PC-3 (cell line): ENCODE results near the gene PIGS. TPM values are rescaled to one million over a fixed set of nuclear protein-coding genes. Genes with fewer than 3 reads are reported as not detected.

Experiments used
- ATAC-seq: fragments of 200-7000 bp; cut with Tn5 transposase; 2 replicates; pipeline ENCODE4 v1.9.1; 2020; ENCODE audit warnings: mild to moderate bottlenecking, moderate library complexity
- BruUV-seq: library from RNA; stranded (reverse); fragments of 400-500 nt; replicated peaks from 2 replicates; lab custom pipeline; 2021; lab: Mats Ljungman, UMichigan
- CTCF ChIA-PET: fragments of 300-600 bp; sonication (Branson Sonifier 250); formaldehyde crosslinking; loops from one replicate; lab custom pipeline; 2022; ENCODE audit warnings: antibody characterized with exemption; lab: Charles Lee
- POLR2A ChIA-PET: fragments of 300-600 bp; sonication (Branson Sonifier 250); formaldehyde crosslinking; loops from one replicate; lab custom pipeline; 2022; ENCODE audit warnings: antibody characterized with exemption; ENCODE audit not compliant: unreplicated experiment; lab: Charles Lee
- DNase-seq: peaks from one replicate; pipeline ENCODE4 v3.0.0-alpha.2; 2015
- H2AFZ ChIP-seq: fragments of 300-600 bp; sonication (generic); 2 replicates; pipeline ENCODE4 v1.6.0; 2016; ENCODE audit warnings: antibody characterized with exemption, low read length
- H3F3A ChIP-seq: fragments of 300-600 bp; sonication (generic); one replicate; pipeline ENCODE4 v1.6.0; 2017; ENCODE audit warnings: antibody characterized with exemption, low read length, control low read depth, mild to moderate bottlenecking; ENCODE audit not compliant: unreplicated experiment
- H3K27ac ChIP-seq: fragments of 300-600 bp; sonication (generic); 2 replicates; pipeline ENCODE4 v1.5.1; 2016; ENCODE audit warnings: mild to moderate bottlenecking, low read length
- H3K27me3 ChIP-seq: fragments of 300-600 bp; sonication (generic); 2 replicates; pipeline ENCODE4 v1.6.1; 2016; ENCODE audit warnings: low read length, mixed read lengths
- H3K36me3 ChIP-seq: fragments of 300-600 bp; sonication (generic); 2 replicates; pipeline ENCODE4 v1.6.1; 2016; ENCODE audit warnings: low read depth, mixed run types, low read length, mixed read lengths
- H3K4me1 ChIP-seq: fragments of 300-600 bp; sonication (generic); 2 replicates; pipeline ENCODE4 v1.5.1; 2016; ENCODE audit warnings: low read length; ENCODE audit not compliant: insufficient read depth
- H3K4me2 ChIP-seq: fragments of 300-600 bp; sonication (generic); 2 replicates; pipeline ENCODE4 v1.6.0; 2016; ENCODE audit warnings: low read length
- H3K4me3 ChIP-seq: fragments of 300-600 bp; sonication (generic); 2 replicates; pipeline ENCODE4 v1.5.1; 2016; ENCODE audit warnings: mild to moderate bottlenecking, low read length, mixed read lengths
- H3K79me2 ChIP-seq: fragments of 300-600 bp; sonication (generic); 2 replicates; pipeline ENCODE4 v1.6.1; 2017; ENCODE audit warnings: low read length, mixed read lengths
- H3K9ac ChIP-seq: fragments of 300-600 bp; sonication (generic); 2 replicates; pipeline ENCODE4 v1.6.0; 2016; ENCODE audit warnings: mild to moderate bottlenecking, low read length
- H3K9me2 ChIP-seq: fragments of 300-600 bp; sonication (generic); replicated peaks from 2 replicates; pipeline ENCODE4 v1.6.1; 2016; ENCODE audit warnings: mixed run types, low read length, mixed read lengths
- H3K9me3 ChIP-seq: fragments of 300-600 bp; sonication (generic); 2 replicates; pipeline ENCODE4 v1.6.1; 2016; ENCODE audit warnings: low read length, mixed read lengths
- H4K20me1 ChIP-seq: fragments of 300-600 bp; sonication (generic); 2 replicates; pipeline ENCODE4 v1.6.1; 2016; ENCODE audit warnings: low read length, mixed read lengths
- CTCF ChIP-seq: fragments of 300-600 bp; sonication (generic); conservative IDR thresholded peaks from 2 replicates; pipeline ENCODE4 v1.5.1; 2017; ENCODE audit warnings: antibody characterized with exemption, low read depth, mild to moderate bottlenecking, low read length
- EZH2 ChIP-seq: fragments of 300-600 bp; sonication (generic); IDR thresholded peaks from one replicate; pipeline ENCODE4 v1.6.1; 2017; ENCODE audit warnings: antibody characterized with exemption, mild to moderate bottlenecking, low read length; ENCODE audit not compliant: unreplicated experiment
- EZH2phosphoT487 ChIP-seq: fragments of 300-600 bp; sonication (generic); IDR thresholded peaks from 2 replicates; pipeline ENCODE4 v1.6.1; 2018; ENCODE audit warnings: mild to moderate bottlenecking, antibody characterized with exemption, low read length, borderline replicate concordance
- intact Hi-C: fragments of 100-400 bp; cut with micrococcal nuclease; formaldehyde crosslinking; loops from 2 replicates; pipeline ENCODE4 v1.9.0; 2023
- total RNA-seq: library from RNA; depleted of rRNA; stranded (reverse); fragments of >200 nt; gene quantifications from 2 replicates; pipeline ENCODE4 v1.2.3, GENCODE V29; 2014

PIGS gene
- total RNA-seq, 1 experiment from 2014 or later = 15.8 TPM

DNA sequence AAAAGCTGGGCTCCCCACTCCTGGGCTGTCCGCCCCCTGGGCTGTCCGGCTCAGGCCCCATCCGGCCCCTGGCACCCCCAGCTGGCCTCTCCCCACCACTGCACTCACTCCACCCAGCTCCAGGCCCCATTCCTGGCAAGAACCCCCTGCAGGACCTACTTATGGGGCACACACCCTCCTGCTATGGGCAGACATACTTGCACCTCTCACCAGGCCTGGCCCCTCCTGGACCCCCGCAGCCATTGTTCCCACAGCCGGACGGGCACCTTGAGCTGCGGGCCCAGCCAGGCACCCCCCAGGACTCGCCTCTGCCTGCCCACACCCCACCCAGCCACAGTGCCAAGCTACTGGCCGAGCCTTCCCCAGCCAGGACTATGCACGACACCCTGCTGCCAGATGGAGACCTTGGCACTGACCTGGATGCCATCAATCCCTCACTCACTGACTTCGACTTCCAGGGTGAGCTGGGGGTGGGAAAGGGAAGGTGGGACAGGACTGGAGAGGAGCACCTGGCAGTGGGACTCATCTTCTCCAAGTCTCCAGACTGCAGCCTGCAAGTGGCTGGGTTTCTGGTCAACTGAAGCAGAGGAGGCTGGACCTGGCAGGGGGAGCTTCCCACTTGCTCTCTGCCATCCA, 36.5 kb downstream of the PIGS start:
- POLR2A ChIA-PET = no interaction called here

GRCh38 chr17:28533091-28533807, 38.1 kb downstream of the PIGS start:
- intact Hi-C loops = no loop called here

More for the DNA sequence above, 36.5 kb downstream of the PIGS start:
- no peaks in the 10 kb centered on the region for H3F3A ChIP-seq
- intact Hi-C loops = no loop called here
- H3K4me2 ChIP-seq = no peak overlapping the region
- H3K4me1 ChIP-seq = peaks cover 13% of the 10 kb centered on the region; the same call in 1 of the 2 replicates
- no peaks in the 10 kb centered on the region for H3K9me2 ChIP-seq
- H4K20me1 ChIP-seq = no peaks in the 10 kb centered on the region
- no TSS peak for BruUV-seq
- no peaks in the 10 kb centered on the region for H3K9me3 ChIP-seq
- TF ChIP-seq EZH2phosphoT487 = no peak
- no peak for TF ChIP-seq CTCF
- TF ChIP-seq EZH2 = no peak
- H3K27me3 ChIP-seq = no peaks in the 10 kb centered on the region
- CTCF ChIA-PET = no interaction called here
- H3K36me3 ChIP-seq = no peaks in the 10 kb centered on the region
- H3K27ac ChIP-seq = no peak overlapping the region
- no peak overlapping the region for H2AFZ ChIP-seq
- H3K4me3 ChIP-seq = no peak overlapping the region
- DNase-seq (no peak), ATAC-seq (no peak)
- H3K79me2 ChIP-seq = no peaks in the 10 kb centered on the region
- no peak overlapping the region for H3K9ac ChIP-seq

More at GRCh38 chr17:28533091-28533807, 38.1 kb downstream of the PIGS start:
- Histone ChIP-seq H4K20me1 (no peaks in the 10 kb centered on the region), H3K27ac (peak overlapping the region; percentile 12; the same call in 1 of the 2 replicates), H3K9ac (no peak overlapping the region), H3K79me2 (no peaks in the 10 kb centered on the region), H3K27me3 (no peaks in the 10 kb centered on the region), H3K4me1 (peaks cover 17% of the 10 kb centered on the region), H3K36me3 (no peaks in the 10 kb centered on the region), H3K9me3 (no peaks in the 10 kb centered on the region), H2AFZ (no peak overlapping the region), H3F3A (no peaks in the 10 kb centered on the region), H3K4me2 (no peak overlapping the region), H3K4me3 (no peak overlapping the region), H3K9me2 (no peaks in the 10 kb centered on the region)
- ATAC-seq (peak; percentile 36), DNase-seq (no peak)
- ChIA-PET CTCF (no interaction called here), POLR2A (no interaction called here)
- TF ChIP-seq EZH2phosphoT487 (no peak), CTCF (no peak), EZH2 (no peak)
- BruUV-seq = no TSS peak
